GM12878 (cell line): Measurements from ENCODE around the gene RAPGEF4. TPM values are rescaled to one million over a fixed set of nuclear protein-coding genes. Genes with fewer than 3 reads are reported as not detected.

Experiments used
- ATAC-seq: fragments of 200-7000 bp; cut with Tn5 transposase; 3 replicates; pipeline ENCODE4 v1.9.1; 2020; ENCODE audit warnings: mild to moderate bottlenecking, moderate library complexity
- BruUV-seq: library from RNA; stranded (reverse); fragments of 400-500 nt; replicated peaks from 2 replicates; lab custom pipeline; 2021; lab: Mats Ljungman, UMichigan
- CTCF ChIA-PET: fragments of 300-600 bp; sonication (Branson Sonifier 250); formaldehyde crosslinking; extraction: SDS; loops from one replicate; lab custom pipeline; 2021; ENCODE audit warnings: inconsistent platforms; lab: Yijun Ruan, JAX
- POLR2A ChIA-PET: fragments of 350-600 bp; formaldehyde crosslinking; extraction: SDS; loops from one replicate; lab custom pipeline; 2021; ENCODE audit warnings: inconsistent platforms; lab: Charles Lee
- RAD21 ChIA-PET: fragments of 300-600 bp; sonication (Branson Sonifier 250); formaldehyde crosslinking; loops from one replicate; lab custom pipeline; 2023; ENCODE audit warnings: antibody characterized with exemption; ENCODE audit not compliant: unreplicated experiment; lab: Charles Lee
- SMC1A ChIA-PET: fragments of 300-600 bp; sonication (Branson Sonifier 250); formaldehyde crosslinking; loops from one replicate; lab custom pipeline; 2023; ENCODE audit not compliant: unreplicated experiment, uncharacterized antibody; lab: Charles Lee
- DNase-seq: peaks from one replicate; pipeline ENCODE4 v3.0.0-alpha.2; 2011; ENCODE audit warnings: low read depth, low spot score
- FAIRE-seq: peaks from 3 replicates; lab custom pipeline; 2011; peaks lifted over from hg19 to GRCh38; lab: Jason Lieb, UNC
- H2AFZ ChIP-seq: 2 replicates; pipeline ENCODE4 v1.6.0; 2011; ENCODE audit warnings: low read depth, low read length, control low read depth; ENCODE audit not compliant: control insufficient read depth
- H3K27ac ChIP-seq: 2 replicates; pipeline ENCODE4 v1.5.1; 2011; ENCODE audit warnings: control low read depth; ENCODE audit not compliant: control insufficient read depth, insufficient read depth
- H3K27me3 ChIP-seq, 2 experiments: replicated peaks in 1 of 2; 2 replicates each; pipeline versions ENCODE4 v1.6.0 to v1.6.1; 2011; ENCODE audit warnings: low read length in 1 of 2; ENCODE audit not compliant: control insufficient read depth in 2 of 2, insufficient read depth in 2 of 2
- H3K36me3 ChIP-seq, 2 experiments: 2 replicates each; pipeline ENCODE4 v1.5.1; 2011; ENCODE audit warnings: low read length in 1 of 2; ENCODE audit not compliant: control insufficient read depth in 2 of 2, insufficient read depth in 2 of 2
- H3K4me1 ChIP-seq: 2 replicates; pipeline ENCODE4 v1.6.1; 2011; ENCODE audit warnings: mild to moderate bottlenecking, low read length, moderate library complexity, mixed read lengths; ENCODE audit not compliant: control insufficient read depth, insufficient read depth
- H3K4me2 ChIP-seq: 2 replicates; pipeline ENCODE4 v1.6.0; 2011; ENCODE audit warnings: control low read depth; ENCODE audit not compliant: control insufficient read depth, insufficient read depth
- H3K4me3 ChIP-seq: fragments of 200-600 bp; sonication (generic); 2 replicates; pipeline ENCODE4 v1.5.1; 2016
- H3K79me2 ChIP-seq: 2 replicates; pipeline ENCODE4 v1.6.0; 2011; ENCODE audit warnings: low read length; ENCODE audit not compliant: control insufficient read depth, insufficient read depth
- H3K9ac ChIP-seq: 2 replicates; pipeline ENCODE4 v1.8.0; 2011; ENCODE audit warnings: low read length, control low read depth, mixed read lengths; ENCODE audit not compliant: control insufficient read depth, insufficient read depth
- H3K9me3 ChIP-seq: replicated peaks from 3 replicates; pipeline ENCODE4 v1.5.1; 2011; ENCODE audit warnings: mild to moderate bottlenecking, low read length; ENCODE audit not compliant: control insufficient read depth, insufficient read depth
- H4K20me1 ChIP-seq: 2 replicates; pipeline ENCODE4 v1.6.0; 2011; ENCODE audit not compliant: control insufficient read depth, insufficient read depth
- FOS ChIP-seq: IDR thresholded peaks from 3 replicates; pipeline ENCODE4 v1.6.1; 2011; ENCODE audit warnings: borderline replicate concordance; ENCODE audit not compliant: insufficient read length; ENCODE audit errors: extremely low read depth
- HCFC1 ChIP-seq: fragments of 150-350 bp; IDR thresholded peaks from 2 replicates; pipeline ENCODE4 v1.6.1; 2014; ENCODE audit warnings: low read length
- IKZF1 ChIP-seq: fragments of 450-650 bp; conservative IDR thresholded peaks from 2 replicates; pipeline ENCODE4 v1.6.1; 2017; ENCODE audit warnings: antibody characterized with exemption, mild to moderate bottlenecking
- KLF5 ChIP-seq: fragments of 450-650 bp; IDR thresholded peaks from 2 replicates; pipeline ENCODE4 v1.6.1; 2014; ENCODE audit warnings: mild to moderate bottlenecking; ENCODE audit not compliant: partially characterized antibody
- NR2C2 ChIP-seq: IDR thresholded peaks from 2 replicates; pipeline ENCODE4 v1.6.1; 2011; ENCODE audit warnings: borderline replicate concordance, low read depth; ENCODE audit not compliant: control insufficient read depth, insufficient read length
- RAD51 ChIP-seq: fragments of 450-650 bp; IDR thresholded peaks from 2 replicates; pipeline ENCODE4 v1.6.1; 2016; ENCODE audit warnings: moderate library complexity, mild to moderate bottlenecking, inconsistent platforms
- RBBP5 ChIP-seq: fragments of 200-600 bp; sonication (generic); conservative IDR thresholded peaks from 2 replicates; pipeline ENCODE4 v1.6.1; 2016
- SP1 ChIP-seq: IDR thresholded peaks from one replicate; pipeline ENCODE4 v1.6.1; 2011; ENCODE audit warnings: low read depth, low read length
- SREBF1 ChIP-seq: IDR thresholded peaks from 2 replicates; pipeline ENCODE4 v1.6.1; 2012; ENCODE audit warnings: mild to moderate bottlenecking, low read length
- SREBF2 ChIP-seq: IDR thresholded peaks from 2 replicates; pipeline ENCODE4 v1.6.1; 2012; ENCODE audit warnings: mild to moderate bottlenecking, low read length
- WGBS: methylation state at CpG from one replicate; pipeline ENCODE4 v1.1.6; 2016; ENCODE audit warnings: low lambda C conversion rate; ENCODE audit not compliant: insufficient replicate concordance, insufficient coverage; ENCODE audit errors: missing lambda C conversion rate; 5-methylcytosine and 5-hydroxymethylcytosine counted together
- in situ Hi-C: fragments of 300-500 bp; cut with MboI; formaldehyde crosslinking; loops from 9 replicates; pipeline ENCODE4 v1.14.3; 2018; ENCODE audit warnings: mixed read lengths
- intact Hi-C: fragments of 100-400 bp; cut with micrococcal nuclease; formaldehyde crosslinking; loops from one replicate; pipeline ENCODE4 v1.14.2; 2022; ENCODE audit not compliant: unreplicated experiment
- polyA plus RNA-seq, 11 experiments: library from polyadenylated mRNA; depleted of rRNA in 4 of 11; unstranded in 6 of 11; stranded (reverse) in 5 of 11; fragments of >200 nt; fragmentation: Nextera tagmentation in 4 of 11; fragmentation: Illumina TruSeq in 1 of 11; extraction: Ambion mirVana in 4 of 11; extraction: Trizol in 1 of 11; gene quantifications; 1 replicate in 1 of 11; 2 replicates in 10 of 11; pipeline versions ENCODE4 v1.2.1 to v1.2.3, GENCODE V29; 2011 to 2016; ENCODE audit warnings: inconsistent platforms in 2 of 11, missing spikeins in 2 of 11, low read depth in 1 of 11
- total RNA-seq, 4 experiments: library from RNA; depleted of rRNA in 3 of 4; stranded (reverse); fragments of >200 nt in 3 of 4; fragmentation: Illumina TruSeq in 1 of 4; extraction: Trizol in 1 of 4; gene quantifications; 2 replicates each; pipeline versions ENCODE4 v1.2.1 to v1.2.3, GENCODE V29; 2013 to 2021
- TF ChIP-seq, protein P1 (sequence below): IDR thresholded peaks from 2 replicates; pipeline ENCODE4 v1.6.1; 2011; ENCODE audit warnings: borderline replicate concordance, low read depth, mild to moderate bottlenecking, moderate library complexity, low read length; ENCODE audit not compliant: insufficient read depth, poor library complexity, severe bottlenecking
- TF ChIP-seq, protein P2 (sequence below): IDR thresholded peaks from 2 replicates; pipeline ENCODE4 v1.6.1; 2011; ENCODE audit warnings: mild to moderate bottlenecking, low read depth, low read length, moderate library complexity; ENCODE audit not compliant: insufficient replicate concordance
- TF ChIP-seq, protein P3 (sequence below): IDR thresholded peaks from 2 replicates; pipeline ENCODE4 v1.6.1; 2012; ENCODE audit warnings: mild to moderate bottlenecking, low read depth, low read length
- TF ChIP-seq, protein P4 (sequence below): fragments of 450-650 bp; conservative IDR thresholded peaks from 2 replicates; pipeline ENCODE4 v1.6.1; 2017; ENCODE audit warnings: mild to moderate bottlenecking, moderate library complexity

The RAPGEF4 gene
- total and polyA plus RNA-seq, 10 of the 15 experiments (the other 5 are each of a cell fraction or from before 2014, with no cell fraction given): 0.18 TPM; not detected in 8

DNA sequence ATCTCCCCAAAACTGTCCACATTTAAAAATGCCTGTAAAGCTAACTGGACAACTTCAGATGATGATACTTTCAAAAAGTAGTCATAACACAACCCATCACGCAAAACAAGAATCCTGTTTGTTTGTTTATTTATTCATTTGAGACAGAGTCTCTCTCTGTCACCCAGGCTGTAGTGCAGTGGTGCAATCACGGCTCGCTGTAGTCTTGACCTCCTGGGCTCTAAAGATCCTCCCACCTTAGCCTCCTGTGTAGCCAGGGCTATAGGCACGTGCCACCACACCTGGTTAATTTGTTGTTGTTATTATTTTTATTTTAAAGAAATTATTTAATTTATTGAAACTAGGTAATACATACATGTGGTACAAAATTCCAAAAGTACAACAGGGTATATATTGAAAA is 94.8 kb downstream of the RAPGEF4 start:
- no peaks in the 10 kb centered on the region for H3K9me3 ChIP-seq
- CTCF ChIA-PET: interaction anchor here (0.7 to 1.5 kb wide), 2 partner anchors 24 to 102 kb away, joined by 3 to 5 read pairs; no protein-coding TSS in a partner anchor
- H3K27me3 ChIP-seq: 0 out of 4 replicates have a peak, but pooled peaks cover 0 to 2% of the 10 kb centered on the region in 2 experiments
- H3K9ac ChIP-seq: no peak overlapping the region
- no peak for FAIRE-seq
- POLR2A ChIA-PET: no interaction called here
- 3% methylated on average over 4 of the region's 4 CpGs for WGBS
- no peak for ATAC-seq
- no peaks in the 10 kb centered on the region for H3K79me2 ChIP-seq
- intact Hi-C loops: no loop called here
- no peak overlapping the region for H3K27ac ChIP-seq
- no TSS peak for BruUV-seq
- in situ Hi-C loops: no loop called here
- RAD21 ChIA-PET: no interaction called here
- no peaks in the 10 kb centered on the region for H3K4me1 ChIP-seq
- no peaks in the 10 kb centered on the region for H3K36me3 ChIP-seq
- no peak for DNase-seq
- H2AFZ ChIP-seq: no peak overlapping the region
- H3K4me3 ChIP-seq: no peak overlapping the region
- no peaks in the 10 kb centered on the region for H4K20me1 ChIP-seq
- SMC1A ChIA-PET: interaction anchor here (1.5 kb wide), 1 partner anchor 22 kb away, joined by 4 read pairs; no protein-coding TSS in a partner anchor
- H3K4me2 ChIP-seq: no peak overlapping the region
- TF ChIP-seq, protein P1, sequence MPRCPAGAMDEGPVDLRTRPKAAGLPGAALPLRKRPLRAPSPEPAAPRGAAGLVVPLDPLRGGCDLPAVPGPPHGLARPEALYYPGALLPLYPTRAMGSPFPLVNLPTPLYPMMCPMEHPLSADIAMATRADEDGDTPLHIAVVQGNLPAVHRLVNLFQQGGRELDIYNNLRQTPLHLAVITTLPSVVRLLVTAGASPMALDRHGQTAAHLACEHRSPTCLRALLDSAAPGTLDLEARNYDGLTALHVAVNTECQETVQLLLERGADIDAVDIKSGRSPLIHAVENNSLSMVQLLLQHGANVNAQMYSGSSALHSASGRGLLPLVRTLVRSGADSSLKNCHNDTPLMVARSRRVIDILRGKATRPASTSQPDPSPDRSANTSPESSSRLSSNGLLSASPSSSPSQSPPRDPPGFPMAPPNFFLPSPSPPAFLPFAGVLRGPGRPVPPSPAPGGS: no peak
- TF ChIP-seq SP1: no peak
- TF ChIP-seq NR2C2: no peak
- no peak for TF ChIP-seq SREBF2
- no peak for TF ChIP-seq KLF5
- TF ChIP-seq IKZF1: no peak
- TF ChIP-seq, protein P2, sequence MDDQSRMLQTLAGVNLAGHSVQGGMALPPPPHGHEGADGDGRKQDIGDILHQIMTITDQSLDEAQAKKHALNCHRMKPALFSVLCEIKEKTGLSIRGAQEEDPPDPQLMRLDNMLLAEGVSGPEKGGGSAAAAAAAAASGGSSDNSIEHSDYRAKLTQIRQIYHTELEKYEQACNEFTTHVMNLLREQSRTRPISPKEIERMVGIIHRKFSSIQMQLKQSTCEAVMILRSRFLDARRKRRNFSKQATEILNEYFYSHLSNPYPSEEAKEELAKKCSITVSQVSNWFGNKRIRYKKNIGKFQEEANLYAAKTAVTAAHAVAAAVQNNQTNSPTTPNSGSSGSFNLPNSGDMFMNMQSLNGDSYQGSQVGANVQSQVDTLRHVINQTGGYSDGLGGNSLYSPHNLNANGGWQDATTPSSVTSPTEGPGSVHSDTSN: no peak
- TF ChIP-seq, protein P3, sequence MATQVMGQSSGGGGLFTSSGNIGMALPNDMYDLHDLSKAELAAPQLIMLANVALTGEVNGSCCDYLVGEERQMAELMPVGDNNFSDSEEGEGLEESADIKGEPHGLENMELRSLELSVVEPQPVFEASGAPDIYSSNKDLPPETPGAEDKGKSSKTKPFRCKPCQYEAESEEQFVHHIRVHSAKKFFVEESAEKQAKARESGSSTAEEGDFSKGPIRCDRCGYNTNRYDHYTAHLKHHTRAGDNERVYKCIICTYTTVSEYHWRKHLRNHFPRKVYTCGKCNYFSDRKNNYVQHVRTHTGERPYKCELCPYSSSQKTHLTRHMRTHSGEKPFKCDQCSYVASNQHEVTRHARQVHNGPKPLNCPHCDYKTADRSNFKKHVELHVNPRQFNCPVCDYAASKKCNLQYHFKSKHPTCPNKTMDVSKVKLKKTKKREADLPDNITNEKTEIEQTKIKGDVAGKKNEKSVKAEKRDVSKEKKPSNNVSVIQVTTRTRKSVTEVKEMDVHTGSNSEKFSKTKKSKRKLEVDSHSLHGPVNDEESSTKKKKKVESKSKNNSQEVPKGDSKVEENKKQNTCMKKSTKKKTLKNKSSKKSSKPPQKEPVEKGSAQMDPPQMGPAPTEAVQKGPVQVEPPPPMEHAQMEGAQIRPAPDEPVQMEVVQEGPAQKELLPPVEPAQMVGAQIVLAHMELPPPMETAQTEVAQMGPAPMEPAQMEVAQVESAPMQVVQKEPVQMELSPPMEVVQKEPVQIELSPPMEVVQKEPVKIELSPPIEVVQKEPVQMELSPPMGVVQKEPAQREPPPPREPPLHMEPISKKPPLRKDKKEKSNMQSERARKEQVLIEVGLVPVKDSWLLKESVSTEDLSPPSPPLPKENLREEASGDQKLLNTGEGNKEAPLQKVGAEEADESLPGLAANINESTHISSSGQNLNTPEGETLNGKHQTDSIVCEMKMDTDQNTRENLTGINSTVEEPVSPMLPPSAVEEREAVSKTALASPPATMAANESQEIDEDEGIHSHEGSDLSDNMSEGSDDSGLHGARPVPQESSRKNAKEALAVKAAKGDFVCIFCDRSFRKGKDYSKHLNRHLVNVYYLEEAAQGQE: no peak
- no peak for TF ChIP-seq RBBP5
- no peak for TF ChIP-seq HCFC1
- TF ChIP-seq SREBF1: no peak
- TF ChIP-seq, protein P4, sequence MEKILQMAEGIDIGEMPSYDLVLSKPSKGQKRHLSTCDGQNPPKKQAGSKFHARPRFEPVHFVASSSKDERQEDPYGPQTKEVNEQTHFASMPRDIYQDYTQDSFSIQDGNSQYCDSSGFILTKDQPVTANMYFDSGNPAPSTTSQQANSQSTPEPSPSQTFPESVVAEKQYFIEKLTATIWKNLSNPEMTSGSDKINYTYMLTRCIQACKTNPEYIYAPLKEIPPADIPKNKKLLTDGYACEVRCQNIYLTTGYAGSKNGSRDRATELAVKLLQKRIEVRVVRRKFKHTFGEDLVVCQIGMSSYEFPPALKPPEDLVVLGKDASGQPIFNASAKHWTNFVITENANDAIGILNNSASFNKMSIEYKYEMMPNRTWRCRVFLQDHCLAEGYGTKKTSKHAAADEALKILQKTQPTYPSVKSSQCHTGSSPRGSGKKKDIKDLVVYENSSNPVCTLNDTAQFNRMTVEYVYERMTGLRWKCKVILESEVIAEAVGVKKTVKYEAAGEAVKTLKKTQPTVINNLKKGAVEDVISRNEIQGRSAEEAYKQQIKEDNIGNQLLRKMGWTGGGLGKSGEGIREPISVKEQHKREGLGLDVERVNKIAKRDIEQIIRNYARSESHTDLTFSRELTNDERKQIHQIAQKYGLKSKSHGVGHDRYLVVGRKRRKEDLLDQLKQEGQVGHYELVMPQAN: no peak
- TF ChIP-seq FOS: no peak
- no peak for TF ChIP-seq RAD51
